ENCODE measurements around the gene KCNT1. TPM values are rescaled to one million over a fixed set of nuclear protein-coding genes. Genes with fewer than 3 reads are reported as not detected.

Gene KCNT1
- total RNA-seq, 1 donor from 2014 or later = not detected

Other genes starting within 250 kb of the KCNT1 start
- 8.3 and 9.7 TPM in 2 replicates for gene PPP1R26, start 222.4 kb upstream of the KCNT1 start, total RNA-seq
- 11.5 and 14.6 TPM in 2 replicates for gene MRPS2, start 201.5 kb upstream of the KCNT1 start, total RNA-seq
- gene LCN1, start 180.7 kb upstream of the KCNT1 start, total RNA-seq = not detected in 2 replicates
- not detected in 2 replicates for gene OBP2A, start 156.1 kb upstream of the KCNT1 start, total RNA-seq
- not detected in 2 replicates for gene PAEP, start 140.4 kb upstream of the KCNT1 start, total RNA-seq
- gene GLT6D1, start 62.6 kb upstream of the KCNT1 start, total RNA-seq = not detected in 2 replicates
- not detected in 2 replicates for gene LCN9, start 38.9 kb upstream of the KCNT1 start, total RNA-seq
- gene SOHLH1, start 2.7 kb upstream of the KCNT1 start, total RNA-seq = not detected in 2 replicates
- 11.6 and 12.9 TPM in 2 replicates for gene CAMSAP1, start 205.4 kb downstream of the KCNT1 start, total RNA-seq